GM13976 (cell line): ENCODE measurements around the gene SEMA3A.

Experiments used
- DNase-seq: peaks from one replicate; pipeline ENCODE4 v3.0.0; 2012; ENCODE audit warnings: low spot score
- in situ Hi-C: fragments of 300-500 bp; cut with MboI; formaldehyde crosslinking; loops from one replicate; pipeline ENCODE4 v1.12.0; 2022; ENCODE audit warnings: low sequenced_read_pairs, mixed read lengths, inconsistent platforms; ENCODE audit not compliant: unreplicated experiment
- TF ChIP-seq, protein P1 (sequence below): IDR thresholded peaks from 2 replicates; pipeline ENCODE4 v1.5.1; 2012; ENCODE audit warnings: borderline replicate concordance, mild to moderate bottlenecking; ENCODE audit not compliant: insufficient read depth; ENCODE audit errors: extremely low read depth, missing control alignments, control extremely low read depth

The SEMA3A gene

DNA sequence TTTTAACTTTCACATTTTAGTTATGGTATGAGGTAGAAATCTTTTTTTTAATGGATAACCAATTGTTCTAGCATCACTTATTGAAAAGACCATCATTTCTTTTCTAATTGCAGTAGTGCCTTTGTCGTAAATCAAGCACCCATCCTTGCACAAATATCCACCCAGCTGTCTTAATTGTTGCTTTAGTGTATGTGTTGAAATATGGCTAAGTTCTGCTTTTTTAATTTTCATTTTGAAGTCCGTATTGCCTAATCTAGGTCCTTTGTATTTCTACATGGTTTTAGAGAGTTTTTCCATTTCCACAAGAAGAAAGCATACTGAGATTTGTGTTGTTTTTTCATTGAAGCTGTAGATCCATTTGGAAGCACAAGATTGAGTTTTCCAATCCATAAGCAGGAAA is 286.1 kb downstream of the SEMA3A start:
- in situ Hi-C loops, result no loop called here
- DNase-seq, result no peak
- TF ChIP-seq, protein P1, sequence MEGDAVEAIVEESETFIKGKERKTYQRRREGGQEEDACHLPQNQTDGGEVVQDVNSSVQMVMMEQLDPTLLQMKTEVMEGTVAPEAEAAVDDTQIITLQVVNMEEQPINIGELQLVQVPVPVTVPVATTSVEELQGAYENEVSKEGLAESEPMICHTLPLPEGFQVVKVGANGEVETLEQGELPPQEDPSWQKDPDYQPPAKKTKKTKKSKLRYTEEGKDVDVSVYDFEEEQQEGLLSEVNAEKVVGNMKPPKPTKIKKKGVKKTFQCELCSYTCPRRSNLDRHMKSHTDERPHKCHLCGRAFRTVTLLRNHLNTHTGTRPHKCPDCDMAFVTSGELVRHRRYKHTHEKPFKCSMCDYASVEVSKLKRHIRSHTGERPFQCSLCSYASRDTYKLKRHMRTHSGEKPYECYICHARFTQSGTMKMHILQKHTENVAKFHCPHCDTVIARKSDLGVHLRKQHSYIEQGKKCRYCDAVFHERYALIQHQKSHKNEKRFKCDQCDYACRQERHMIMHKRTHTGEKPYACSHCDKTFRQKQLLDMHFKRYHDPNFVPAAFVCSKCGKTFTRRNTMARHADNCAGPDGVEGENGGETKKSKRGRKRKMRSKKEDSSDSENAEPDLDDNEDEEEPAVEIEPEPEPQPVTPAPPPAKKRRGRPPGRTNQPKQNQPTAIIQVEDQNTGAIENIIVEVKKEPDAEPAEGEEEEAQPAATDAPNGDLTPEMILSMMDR, result no peak
